ENCODE measurements around the gene CLN6.

DNA sequence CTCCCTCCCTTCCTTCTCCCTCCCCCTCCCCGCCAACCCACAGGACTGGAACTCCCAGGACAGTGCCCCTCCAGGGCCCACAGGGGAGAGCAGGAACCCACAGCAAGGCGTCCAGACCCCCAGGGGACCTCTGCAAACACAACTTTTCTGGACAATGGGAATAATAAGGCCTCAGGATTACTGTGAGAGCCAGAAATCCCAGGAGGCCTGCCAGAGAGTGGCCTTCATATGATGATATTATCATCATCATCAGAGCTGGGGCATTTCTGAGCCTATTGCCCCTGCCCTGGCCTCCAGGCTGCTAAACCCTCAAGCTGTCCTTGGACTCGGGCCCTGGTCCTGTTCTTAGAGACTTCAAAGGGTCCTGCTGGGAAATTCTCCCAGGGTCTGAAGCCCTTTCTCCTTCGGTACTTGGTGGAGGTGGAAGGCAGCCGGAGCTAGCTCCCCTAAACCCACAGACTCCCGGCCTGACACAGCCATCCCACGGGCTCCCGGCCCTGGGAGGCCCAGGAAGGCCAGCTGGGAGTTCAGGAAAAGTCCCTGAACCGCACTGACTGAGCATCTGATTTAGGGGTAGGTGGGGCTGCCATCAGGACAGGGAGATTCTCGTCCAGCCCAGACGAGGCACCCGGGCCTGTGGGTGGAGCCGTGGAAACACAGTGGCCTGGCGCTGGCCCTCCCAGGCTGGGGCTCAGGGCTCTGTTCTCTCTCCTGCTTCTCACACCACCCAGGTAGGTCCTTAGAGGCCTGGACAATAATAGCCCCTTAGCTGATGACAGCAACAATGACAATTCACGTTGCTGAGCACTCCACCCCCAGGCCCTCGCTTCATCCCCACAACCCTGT lies 29.3 kb downstream of the CLN6 start:
- TF ChIP-seq, protein P1, sequence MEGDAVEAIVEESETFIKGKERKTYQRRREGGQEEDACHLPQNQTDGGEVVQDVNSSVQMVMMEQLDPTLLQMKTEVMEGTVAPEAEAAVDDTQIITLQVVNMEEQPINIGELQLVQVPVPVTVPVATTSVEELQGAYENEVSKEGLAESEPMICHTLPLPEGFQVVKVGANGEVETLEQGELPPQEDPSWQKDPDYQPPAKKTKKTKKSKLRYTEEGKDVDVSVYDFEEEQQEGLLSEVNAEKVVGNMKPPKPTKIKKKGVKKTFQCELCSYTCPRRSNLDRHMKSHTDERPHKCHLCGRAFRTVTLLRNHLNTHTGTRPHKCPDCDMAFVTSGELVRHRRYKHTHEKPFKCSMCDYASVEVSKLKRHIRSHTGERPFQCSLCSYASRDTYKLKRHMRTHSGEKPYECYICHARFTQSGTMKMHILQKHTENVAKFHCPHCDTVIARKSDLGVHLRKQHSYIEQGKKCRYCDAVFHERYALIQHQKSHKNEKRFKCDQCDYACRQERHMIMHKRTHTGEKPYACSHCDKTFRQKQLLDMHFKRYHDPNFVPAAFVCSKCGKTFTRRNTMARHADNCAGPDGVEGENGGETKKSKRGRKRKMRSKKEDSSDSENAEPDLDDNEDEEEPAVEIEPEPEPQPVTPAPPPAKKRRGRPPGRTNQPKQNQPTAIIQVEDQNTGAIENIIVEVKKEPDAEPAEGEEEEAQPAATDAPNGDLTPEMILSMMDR (IDR thresholded peaks at IDR 0.05 in 8 of 11, conservative IDR thresholded peaks at IDR 0.05 in 3 of 11) = no peak
- peak in 1 of 3 donors; percentile 50 for TF ChIP-seq POLR2AphosphoS5 (IDR thresholded peaks at IDR 0.05)

Measured in spleen (tissue), 7 donors.